AG04449 (cell line): ENCODE results near the gene CCL13.

Experiments
- CTCF ChIA-PET: fragments of 350-600 bp; formaldehyde crosslinking; extraction: SDS; loops from one replicate; lab custom pipeline; 2021; ENCODE audit warnings: antibody characterized with exemption; lab: Yijun Ruan, JAX
- POLR2A ChIA-PET: fragments of 400-600, 350-600 bp; formaldehyde crosslinking; extraction: SDS; loops from one replicate; lab custom pipeline; 2020; ENCODE audit warnings: antibody characterized with exemption, inconsistent platforms; lab: Yijun Ruan, JAX
- DNase-seq: peaks from one replicate; pipeline ENCODE4 v3.0.0-alpha.2; 2010; ENCODE audit warnings: low read depth, low spot score
- H3K4me3 ChIP-seq: 2 replicates; pipeline ENCODE4 v1.5.1; 2011; ENCODE audit warnings: low read depth, mild to moderate bottlenecking, control low read depth, low read length
- TF ChIP-seq, protein P1 (sequence below): IDR thresholded peaks from one replicate; pipeline ENCODE4 v1.5.1; 2011; ENCODE audit warnings: mild to moderate bottlenecking, moderate library complexity, low read length, control low read depth, inconsistent platforms; ENCODE audit not compliant: insufficient read depth; ENCODE audit errors: missing control alignments

The CCL13 gene

DNA sequence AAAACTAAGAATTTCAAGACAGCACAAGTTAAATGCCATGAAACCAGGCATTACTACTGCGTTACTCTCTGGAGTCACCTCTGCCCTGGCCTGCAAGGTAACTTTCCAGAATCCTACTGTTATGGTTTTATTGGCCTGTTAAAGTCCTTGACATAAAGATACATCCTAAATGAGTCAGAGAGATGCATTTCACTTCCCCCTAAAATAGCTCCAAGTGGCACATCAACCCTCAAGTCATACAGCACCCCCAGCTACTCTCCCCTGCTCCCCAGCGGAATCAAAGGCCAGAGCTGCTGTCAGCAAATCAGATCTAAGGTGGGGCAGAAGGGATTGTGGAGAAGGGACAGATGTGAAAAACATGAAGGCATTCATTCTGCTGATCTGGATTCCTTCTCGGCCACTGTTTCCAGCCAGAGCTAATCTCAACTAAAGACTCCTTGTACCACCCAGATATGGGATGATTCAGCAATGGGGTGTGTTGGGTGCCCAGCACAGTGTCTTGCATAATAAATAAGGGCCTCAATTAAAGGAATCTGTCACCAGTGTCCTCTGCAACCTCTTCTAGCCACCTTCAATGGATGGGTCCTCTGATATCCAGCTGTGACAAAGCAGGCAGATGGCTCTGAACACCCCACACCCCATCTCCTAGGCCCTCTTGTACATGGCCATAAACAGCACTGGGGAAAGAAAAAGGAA is 15.3 kb downstream of the CCL13 start:
- ChIA-PET CTCF (interaction anchor here (0.6 to 4.3 kb wide), 3 partner anchors 10 to 174 kb away, joined by 3 to 36 read pairs (median 4); partner anchors contain the start of gene CCL1), POLR2A (no interaction called here)
- DNase-seq: no peak
- no peak overlapping the region for H3K4me3 ChIP-seq
- TF ChIP-seq, protein P1, sequence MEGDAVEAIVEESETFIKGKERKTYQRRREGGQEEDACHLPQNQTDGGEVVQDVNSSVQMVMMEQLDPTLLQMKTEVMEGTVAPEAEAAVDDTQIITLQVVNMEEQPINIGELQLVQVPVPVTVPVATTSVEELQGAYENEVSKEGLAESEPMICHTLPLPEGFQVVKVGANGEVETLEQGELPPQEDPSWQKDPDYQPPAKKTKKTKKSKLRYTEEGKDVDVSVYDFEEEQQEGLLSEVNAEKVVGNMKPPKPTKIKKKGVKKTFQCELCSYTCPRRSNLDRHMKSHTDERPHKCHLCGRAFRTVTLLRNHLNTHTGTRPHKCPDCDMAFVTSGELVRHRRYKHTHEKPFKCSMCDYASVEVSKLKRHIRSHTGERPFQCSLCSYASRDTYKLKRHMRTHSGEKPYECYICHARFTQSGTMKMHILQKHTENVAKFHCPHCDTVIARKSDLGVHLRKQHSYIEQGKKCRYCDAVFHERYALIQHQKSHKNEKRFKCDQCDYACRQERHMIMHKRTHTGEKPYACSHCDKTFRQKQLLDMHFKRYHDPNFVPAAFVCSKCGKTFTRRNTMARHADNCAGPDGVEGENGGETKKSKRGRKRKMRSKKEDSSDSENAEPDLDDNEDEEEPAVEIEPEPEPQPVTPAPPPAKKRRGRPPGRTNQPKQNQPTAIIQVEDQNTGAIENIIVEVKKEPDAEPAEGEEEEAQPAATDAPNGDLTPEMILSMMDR: no peak

DNA sequence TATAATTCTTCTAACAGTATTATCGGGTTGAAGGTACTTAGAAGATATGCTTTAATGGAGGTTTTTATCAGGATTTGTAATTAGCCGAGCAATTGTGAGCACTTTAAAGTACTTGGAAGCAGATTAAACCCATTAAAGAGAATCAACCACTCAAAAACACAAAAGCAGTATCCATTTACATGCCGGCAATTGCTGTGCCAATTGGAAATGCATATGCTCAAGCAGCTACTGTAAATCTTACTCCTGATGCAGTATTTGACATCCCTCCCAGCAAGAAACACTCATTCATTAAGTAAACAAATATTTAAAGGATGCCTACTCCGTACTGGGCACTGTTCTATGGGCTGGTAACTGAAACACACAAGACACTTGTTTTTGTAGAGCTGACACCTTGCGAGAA is 18.2 kb downstream of the CCL13 start:
- H3K4me3 ChIP-seq: no peak overlapping the region
- TF ChIP-seq, protein P1: no peak
- no peak for DNase-seq
- ChIA-PET CTCF (interaction anchor here (1.0 to 4.3 kb wide), 2 partner anchors 13 to 174 kb away, joined by 3 to 36 read pairs; partner anchors contain the start of gene CCL1), POLR2A (no interaction called here)

DNA sequence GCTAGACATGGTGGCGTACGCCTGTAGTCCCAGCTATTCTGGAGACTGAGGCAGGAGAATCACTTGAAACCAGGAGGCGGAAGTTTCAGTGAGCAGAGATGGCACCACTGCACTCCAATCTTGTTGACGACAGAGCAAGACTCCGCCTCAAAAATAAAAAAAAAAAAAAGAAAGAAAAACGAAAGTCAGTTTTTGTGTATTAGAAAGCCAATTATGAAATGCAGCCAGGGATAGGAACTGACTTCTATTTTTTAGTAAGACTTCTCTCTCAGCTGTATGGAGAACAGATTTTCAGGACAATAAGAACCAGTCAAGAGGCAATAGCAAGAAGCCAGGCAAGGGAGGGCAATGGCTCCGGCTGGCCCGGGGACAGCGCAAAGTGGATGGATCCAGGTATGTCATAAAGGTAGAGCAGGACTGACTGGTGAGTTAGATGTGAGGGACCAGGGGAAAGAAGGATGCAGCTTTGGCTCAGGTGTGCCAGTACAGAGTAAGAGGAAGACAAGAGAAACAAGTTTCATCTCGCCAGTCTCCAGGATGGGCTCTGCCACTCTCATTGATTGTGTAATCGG is 19.2 kb downstream of the CCL13 start:
- no peak for DNase-seq
- ChIA-PET CTCF (interaction anchor here (1.0 to 4.3 kb wide), 2 partner anchors 14 to 175 kb away, joined by 3 to 36 read pairs; partner anchors contain the start of gene CCL1), POLR2A (no interaction called here)
- H3K4me3 ChIP-seq: no peak overlapping the region
- TF ChIP-seq, protein P1: no peak

DNA sequence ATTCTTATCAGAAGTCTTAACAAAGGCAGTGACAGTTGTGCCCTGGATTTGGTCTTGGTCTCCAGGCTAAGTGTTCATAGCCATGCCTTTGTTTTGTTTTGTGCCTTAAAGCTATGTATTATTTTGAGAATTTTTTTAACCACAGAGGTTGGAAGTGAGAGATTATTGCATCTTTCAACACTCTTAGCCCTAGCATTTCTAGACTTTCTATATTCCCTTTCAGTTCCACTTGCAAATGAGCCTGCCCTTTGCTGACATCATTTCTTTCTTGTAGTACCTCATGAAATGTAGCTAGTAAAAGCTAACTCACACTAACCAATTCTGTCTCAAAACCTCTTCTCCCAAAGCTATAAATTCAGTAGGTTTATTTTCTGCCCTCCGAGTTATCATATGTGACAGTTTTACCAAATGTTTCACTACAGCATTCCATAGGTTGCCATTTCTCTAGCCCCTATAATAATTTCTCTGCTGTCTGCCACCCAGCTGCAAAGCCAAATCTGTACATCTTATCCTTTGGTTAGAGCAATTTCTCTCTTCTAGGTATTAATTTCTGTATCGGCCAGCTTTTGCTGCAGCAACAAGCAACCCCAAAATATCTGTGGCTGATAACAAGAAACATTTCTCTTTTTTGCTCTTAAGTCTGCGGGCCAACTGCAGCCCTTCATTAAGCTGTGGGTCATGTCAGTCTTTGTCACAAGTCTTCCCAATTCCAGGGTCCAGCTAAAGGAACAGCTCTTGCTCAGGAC is 21.0 kb downstream of the CCL13 start:
- ChIA-PET CTCF (interaction anchor here (0.6 to 1.8 kb wide), 3 partner anchors 16 to 628 kb away, joined by 3 to 20 read pairs (median 3); partner anchors contain the start of gene CCL1), POLR2A (no interaction called here)
- H3K4me3 ChIP-seq: no peak overlapping the region
- DNase-seq: no peak
- TF ChIP-seq, protein P1: no peak

DNA sequence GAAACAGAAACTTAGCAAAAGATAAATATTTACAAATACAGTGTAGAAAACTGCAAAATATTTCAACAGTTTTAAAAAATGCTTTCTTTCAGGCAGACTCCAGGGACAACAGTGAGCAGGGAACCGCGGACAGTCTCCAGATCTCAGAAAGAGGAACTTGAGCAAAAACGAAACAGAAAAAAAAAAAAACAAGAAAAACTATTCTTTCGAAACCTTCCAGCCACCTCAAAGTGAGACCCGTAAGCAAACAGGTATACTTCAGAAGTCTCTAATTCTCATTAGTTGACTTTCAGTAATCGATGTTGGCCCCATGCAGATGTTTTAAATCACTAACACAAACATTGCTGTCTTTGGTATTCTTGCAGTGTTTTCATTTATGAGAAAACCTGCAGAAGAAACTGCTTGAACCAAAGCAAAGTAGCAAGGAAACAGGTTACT is 22.4 kb downstream of the CCL13 start:
- no peak overlapping the region for H3K4me3 ChIP-seq
- TF ChIP-seq, protein P1: no peak
- DNase-seq: no peak
- ChIA-PET CTCF (no interaction called here), POLR2A (no interaction called here)

DNA sequence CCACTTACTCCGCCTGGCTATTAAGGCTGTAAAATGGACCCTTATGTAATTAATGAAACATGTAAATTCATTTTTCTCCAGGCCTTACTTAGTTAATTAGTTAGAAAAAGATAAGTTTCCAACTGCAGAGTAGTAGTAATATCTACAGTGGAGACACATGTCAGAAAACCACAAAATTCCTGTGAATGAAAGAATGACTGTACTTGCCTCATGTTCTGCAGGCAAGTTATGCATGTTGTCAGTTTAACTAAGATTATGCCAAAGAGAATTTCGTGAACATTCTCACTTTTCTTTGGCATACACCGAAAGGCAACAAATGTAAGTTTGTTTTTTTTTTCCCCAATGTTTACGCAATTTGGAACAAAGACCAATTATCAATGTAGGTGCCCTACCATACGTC is 23.6 kb downstream of the CCL13 start:
- TF ChIP-seq, protein P1: no peak
- no peak overlapping the region for H3K4me3 ChIP-seq
- CTCF ChIA-PET: interaction anchor here (1.0 kb wide), 1 partner anchor 19 kb away, joined by 5 read pairs; no protein-coding TSS in a partner anchor
- POLR2A ChIA-PET: no interaction called here
- DNase-seq: no peak
